GM13977 (cell line): Measurements from ENCODE around the gene DMKN.

ENCODE experiments used
- DNase-seq: peaks from one replicate; pipeline ENCODE4 v3.0.0; 2012; ENCODE audit warnings: low spot score
- CTCF ChIP-seq: IDR thresholded peaks from 2 replicates; pipeline ENCODE4 v1.5.1; 2012; ENCODE audit warnings: mild to moderate bottlenecking, control low read depth; ENCODE audit not compliant: insufficient read depth; ENCODE audit errors: extremely low read depth, missing control alignments
- in situ Hi-C: fragments of 300-500 bp; cut with MboI; formaldehyde crosslinking; loops from one replicate; pipeline ENCODE4 v1.12.0; 2022; ENCODE audit warnings: low sequenced_read_pairs, low pct_unique_long_range_greater_than_20kb, mixed read lengths, inconsistent platforms; ENCODE audit not compliant: unreplicated experiment

DMKN gene

GRCh38 chr19:35533201-35533821 is 19.9 kb upstream of the DMKN start, which contains the start of gene GAPDHS:
GAPDHS (plus strand) TSS chr19:35533456; CDS start chr19:35533528, 72 bp downstream.
- TF ChIP-seq CTCF = no peak
- DNase-seq = no peak
- in situ Hi-C loops = no loop called here

GRCh38 chr19:35531291-35531690 is 17.8 kb upstream of the DMKN start:
- TF ChIP-seq CTCF = no peak
- in situ Hi-C loops = no loop called here
- no peak for DNase-seq

GRCh38 chr19:35529241-35530218 is 16.1 kb upstream of the DMKN start:
- in situ Hi-C loops = no loop called here
- DNase-seq = no peak
- no peak for TF ChIP-seq CTCF

GRCh38 chr19:35528218-35529038 is 15.0 kb upstream of the DMKN start, which contains the start of gene SBSN:
SBSN (minus strand) TSS chr19:35528311; CDS start chr19:35528281, 30 bp downstream.
- in situ Hi-C loops = no loop called here
- no peak for DNase-seq
- TF ChIP-seq CTCF = no peak

GRCh38 chr19:35525873-35526272 is 12.4 kb upstream of the DMKN start:
- DNase-seq = no peak
- TF ChIP-seq CTCF = no peak
- in situ Hi-C loops = no loop called here
